Loucy (cell line): Measurements from ENCODE around the gene ATAD2B.

Source experiments
- H2AFZ ChIP-seq: fragments of 200-600 bp; sonication (generic); 2 replicates; pipeline ENCODE4 v1.6.0; 2016; ENCODE audit warnings: antibody characterized with exemption, mild to moderate bottlenecking, low read length, moderate library complexity
- H3F3A ChIP-seq: fragments of 200-600 bp; 2 replicates; pipeline ENCODE4 v1.6.0; 2016; ENCODE audit warnings: antibody characterized with exemption, low read depth, mild to moderate bottlenecking
- H3K27me3 ChIP-seq: fragments of 200-600 bp; sonication (generic); 2 replicates; pipeline ENCODE4 v1.6.1; 2014; ENCODE audit warnings: low read length, mild to moderate bottlenecking; ENCODE audit not compliant: insufficient read depth, poor library complexity, severe bottlenecking
- H3K36me3 ChIP-seq: fragments of 200-600 bp; sonication (generic); 2 replicates; pipeline ENCODE4 v1.6.1; 2016; ENCODE audit warnings: low read length; ENCODE audit not compliant: insufficient read depth
- H3K4me1 ChIP-seq: fragments of 200-600 bp; sonication (generic); 2 replicates; pipeline ENCODE4 v1.5.1; 2014; ENCODE audit warnings: low read length, mild to moderate bottlenecking; ENCODE audit not compliant: insufficient read depth, poor library complexity, severe bottlenecking
- H3K4me2 ChIP-seq: fragments of 200-600 bp; sonication (generic); 2 replicates; pipeline ENCODE4 v1.6.0; 2014; ENCODE audit warnings: antibody characterized with exemption, low read length, low read depth, mild to moderate bottlenecking; ENCODE audit not compliant: poor library complexity, severe bottlenecking
- H3K4me3 ChIP-seq: fragments of 200-600 bp; sonication (generic); 2 replicates; pipeline ENCODE4 v1.5.1; 2014; ENCODE audit warnings: low read length, mild to moderate bottlenecking, mixed read lengths; ENCODE audit not compliant: poor library complexity, severe bottlenecking
- H3K79me2 ChIP-seq: fragments of 200-600 bp; sonication (generic); 2 replicates; pipeline ENCODE4 v1.6.1; 2014; ENCODE audit warnings: low read length; ENCODE audit not compliant: insufficient read depth
- H3K9ac ChIP-seq: fragments of 200-600 bp; sonication (generic); 2 replicates; pipeline ENCODE4 v1.6.0; 2014; ENCODE audit warnings: mild to moderate bottlenecking, low read depth, low read length, moderate library complexity; ENCODE audit not compliant: poor library complexity, severe bottlenecking
- H3K9me2 ChIP-seq: fragments of 200-600 bp; sonication (generic); replicated peaks from 2 replicates; pipeline ENCODE4 v1.6.1; 2016; ENCODE audit warnings: low read depth, low read length, mixed read lengths
- H3K9me3 ChIP-seq: fragments of 200-600 bp; sonication (generic); 2 replicates; pipeline ENCODE4 v1.6.1; 2014; ENCODE audit warnings: mild to moderate bottlenecking, antibody characterized with exemption, low read length, low read depth; ENCODE audit not compliant: insufficient read depth
- H4K20me1 ChIP-seq: fragments of 200-600 bp; sonication (generic); 2 replicates; pipeline ENCODE4 v1.6.0; 2014; ENCODE audit warnings: antibody characterized with exemption, low read length, mild to moderate bottlenecking; ENCODE audit not compliant: insufficient read depth, poor library complexity, severe bottlenecking
- EZH2phosphoT487 ChIP-seq: fragments of 200-600 bp; IDR thresholded peaks from 2 replicates; pipeline ENCODE4 v1.6.1; 2018; ENCODE audit warnings: antibody characterized with exemption, mild to moderate bottlenecking, moderate library complexity, borderline replicate concordance
- TF ChIP-seq, protein P1 (sequence below): fragments of 200-600 bp; sonication (generic); conservative IDR thresholded peaks from 2 replicates; pipeline ENCODE4 v1.5.1; 2014; ENCODE audit warnings: mild to moderate bottlenecking, antibody characterized with exemption, low read length

Gene ATAD2B

DNA sequence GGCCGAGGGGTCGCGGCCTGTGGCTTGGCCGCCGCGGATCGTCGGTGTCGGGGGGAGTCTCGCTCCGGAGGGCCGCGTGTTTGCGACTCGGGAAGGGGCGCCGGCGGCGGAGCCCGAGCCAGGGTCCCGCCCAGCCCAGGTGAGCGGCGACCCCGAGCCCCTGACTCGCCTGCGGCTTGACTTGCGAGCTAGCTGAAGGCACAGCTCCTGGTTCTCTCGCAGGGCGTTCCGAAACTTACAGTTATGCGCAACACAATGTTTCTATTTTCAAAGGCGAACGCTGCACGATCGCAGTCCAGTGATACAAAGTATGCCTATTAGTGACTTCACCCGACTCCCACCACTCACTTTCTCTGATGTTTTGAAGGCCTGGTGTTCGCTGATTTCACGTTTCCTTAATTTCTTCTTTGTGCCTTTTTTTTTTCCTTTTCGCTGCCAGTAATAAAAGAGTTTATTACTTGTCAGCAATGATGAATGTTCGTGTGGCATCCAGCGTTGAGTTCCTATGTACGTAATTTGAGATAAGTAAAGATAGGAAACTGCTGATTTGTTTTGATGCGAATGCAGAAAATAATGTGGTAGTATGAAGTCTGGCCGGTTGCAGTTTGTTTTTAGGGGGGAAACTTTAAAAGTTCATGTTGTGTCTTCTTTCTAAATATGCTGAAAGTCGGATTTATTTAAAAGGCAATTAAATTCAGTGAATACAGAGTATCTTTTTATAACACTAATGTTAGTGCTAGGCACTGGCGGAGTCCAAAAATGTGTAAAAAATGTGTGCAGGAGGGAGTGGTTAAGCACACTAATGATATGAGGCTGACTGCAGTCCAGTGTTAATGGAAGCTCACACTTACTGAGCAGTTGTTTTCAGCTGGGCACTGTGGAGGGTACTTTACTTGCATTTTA lies 14.0 kb upstream of the ATAD2B start:
- H3K79me2 ChIP-seq = peaks cover 41% of the 10 kb centered on the region
- peaks cover 28% of the 10 kb centered on the region for H3K4me1 ChIP-seq
- peak overlapping the region; percentile 76 for H3K4me2 ChIP-seq
- no peak for TF ChIP-seq EZH2phosphoT487
- TF ChIP-seq, protein P1, sequence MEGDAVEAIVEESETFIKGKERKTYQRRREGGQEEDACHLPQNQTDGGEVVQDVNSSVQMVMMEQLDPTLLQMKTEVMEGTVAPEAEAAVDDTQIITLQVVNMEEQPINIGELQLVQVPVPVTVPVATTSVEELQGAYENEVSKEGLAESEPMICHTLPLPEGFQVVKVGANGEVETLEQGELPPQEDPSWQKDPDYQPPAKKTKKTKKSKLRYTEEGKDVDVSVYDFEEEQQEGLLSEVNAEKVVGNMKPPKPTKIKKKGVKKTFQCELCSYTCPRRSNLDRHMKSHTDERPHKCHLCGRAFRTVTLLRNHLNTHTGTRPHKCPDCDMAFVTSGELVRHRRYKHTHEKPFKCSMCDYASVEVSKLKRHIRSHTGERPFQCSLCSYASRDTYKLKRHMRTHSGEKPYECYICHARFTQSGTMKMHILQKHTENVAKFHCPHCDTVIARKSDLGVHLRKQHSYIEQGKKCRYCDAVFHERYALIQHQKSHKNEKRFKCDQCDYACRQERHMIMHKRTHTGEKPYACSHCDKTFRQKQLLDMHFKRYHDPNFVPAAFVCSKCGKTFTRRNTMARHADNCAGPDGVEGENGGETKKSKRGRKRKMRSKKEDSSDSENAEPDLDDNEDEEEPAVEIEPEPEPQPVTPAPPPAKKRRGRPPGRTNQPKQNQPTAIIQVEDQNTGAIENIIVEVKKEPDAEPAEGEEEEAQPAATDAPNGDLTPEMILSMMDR = no peak
- H2AFZ ChIP-seq = peak overlapping the region; percentile 100
- peak overlapping the region; percentile 90 for H3K9ac ChIP-seq
- peaks cover 12% of the 10 kb centered on the region for H4K20me1 ChIP-seq
- no peaks in the 10 kb centered on the region for H3F3A ChIP-seq
- no peaks in the 10 kb centered on the region for H3K27me3 ChIP-seq
- no peaks in the 10 kb centered on the region for H3K9me2 ChIP-seq
- no peaks in the 10 kb centered on the region for H3K36me3 ChIP-seq
- no peaks in the 10 kb centered on the region for H3K9me3 ChIP-seq
- H3K4me3 ChIP-seq = peak overlapping the region; percentile 89

- Histone ChIP-seq H2AFZ (peak within 1 kb of the TSS; percentile 100), H4K20me1 (peaks cover 10% of the 10 kb centered on the region), H3K27me3 (no peaks in the 10 kb centered on the region), H3K4me1 (peaks cover 25% of the 10 kb centered on the region), H3K4me3 (peak within 1 kb of the TSS; percentile 89), H3K79me2 (peaks cover 36% of the 10 kb centered on the region), H3K9me3 (no peaks in the 10 kb centered on the region), H3F3A (no peaks in the 10 kb centered on the region), H3K36me3 (no peaks in the 10 kb centered on the region), H3K4me2 (peak within 1 kb of the TSS; percentile 76), H3K9me2 (no peaks in the 10 kb centered on the region), H3K9ac (peak within 1 kb of the TSS; percentile 90)
- TF ChIP-seq, protein P1 = no peak
- no peak for TF ChIP-seq EZH2phosphoT487
Observed at GRCh38 chr2:23939987-23940717, 13.2 kb upstream of the ATAD2B start, which contains the start of gene UBXN2A. Gene UBXN2A, plus strand, starts transcription at chr2:23940463. Its CDS starts 17,852 bp downstream, at chr2:23958315.

DNA sequence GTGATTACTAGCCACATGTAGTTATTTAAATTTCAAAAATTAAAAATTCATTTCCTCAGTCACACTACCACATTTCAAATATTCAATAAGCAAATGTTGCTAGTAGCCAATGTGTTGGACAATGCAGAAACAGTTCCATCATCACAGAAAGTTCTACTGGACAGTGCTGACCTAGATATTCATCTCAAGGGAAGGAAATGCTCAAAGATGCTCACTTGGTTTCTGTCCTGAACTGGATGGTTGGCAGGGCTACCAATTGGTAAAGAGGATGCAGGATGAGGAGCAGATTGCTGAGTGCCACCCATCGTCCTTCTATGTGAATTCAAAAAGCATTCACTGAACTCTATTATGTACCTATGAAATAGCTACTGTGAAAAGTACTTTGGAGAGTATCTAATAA lies 7.3 kb upstream of the ATAD2B start:
- peaks cover 2% of the 10 kb centered on the region for H3K4me1 ChIP-seq
- no peak overlapping the region for H3K4me2 ChIP-seq
- TF ChIP-seq, protein P1 = no peak
- no peak for TF ChIP-seq EZH2phosphoT487
- H3K27me3 ChIP-seq = no peaks in the 10 kb centered on the region
- no peaks in the 10 kb centered on the region for H4K20me1 ChIP-seq
- H3K9me3 ChIP-seq = no peaks in the 10 kb centered on the region
- H3K9ac ChIP-seq = no peak overlapping the region
- no peak overlapping the region for H2AFZ ChIP-seq
- H3K9me2 ChIP-seq = no peaks in the 10 kb centered on the region
- H3K36me3 ChIP-seq = no peaks in the 10 kb centered on the region
- H3F3A ChIP-seq = no peaks in the 10 kb centered on the region
- H3K79me2 ChIP-seq = no peaks in the 10 kb centered on the region
- H3K4me3 ChIP-seq = no peak overlapping the region
